BLaER1 treated with 17β-estradiol and CSF1 and Interleukin-3, amounts not matched to agents 10 nM and 100 nM (cell line): ENCODE data around the gene SNRNP35.
A peak's percentile ranks its signal among the peaks of the same experiment; 100 is the strongest.

Experiments used
- H3K27ac ChIP-seq, 11 experiments: shearing (Covaris generic); formaldehyde crosslinking; 2 replicates each; pipeline ENCODE4 v1.8.1; 2022
- H3K27me3 ChIP-seq, 11 experiments: shearing (Covaris generic); formaldehyde crosslinking; 2 replicates each; pipeline ENCODE4 v1.8.1; 2022
- H3K36me3 ChIP-seq, 11 experiments: shearing (Covaris generic); formaldehyde crosslinking; 2 replicates each; pipeline ENCODE4 v1.8.1; 2022
- H3K4me1 ChIP-seq, 10 experiments: shearing (Covaris generic); formaldehyde crosslinking; 2 replicates each; pipeline ENCODE4 v1.8.1; 2022
- H3K4me2 ChIP-seq, 11 experiments: shearing (Covaris generic); formaldehyde crosslinking; 2 replicates each; pipeline ENCODE4 v1.8.1; 2022
- H3K4me3 ChIP-seq, 10 experiments: shearing (Covaris generic); formaldehyde crosslinking; 2 replicates each; pipeline ENCODE4 v1.8.1; 2022
- H3K9ac ChIP-seq, 11 experiments: shearing (Covaris generic); formaldehyde crosslinking; 2 replicates each; pipeline ENCODE4 v1.8.1; 2022
- H3K9me3 ChIP-seq, 11 experiments: shearing (Covaris generic); formaldehyde crosslinking; replicated peaks in 1 of 11; 2 replicates each; pipeline ENCODE4 v1.8.1; 2022
- H4K20me1 ChIP-seq, 11 experiments: shearing (Covaris generic); formaldehyde crosslinking; 2 replicates each; pipeline ENCODE4 v1.8.1; 2022
- Cebpa-rat ChIP-seq, 11 experiments: shearing (Covaris generic); IDR thresholded peaks; 2 replicates each; pipeline ENCODE4 v1.8.1; 2022

SNRNP35 gene

GRCh38 chr12:123433615-123434014, 24.3 kb upstream of the SNRNP35 start:
- Histone ChIP-seq H3K4me3 (peak overlapping the region in 9 of 10 experiments; percentile 48 to 98 (median 88); a peak in 16 of 20 replicates), H3K4me2 (peak overlapping the region; percentile 79 to 97 (median 90))

GRCh38 chr12:123435636-123436016, 22.3 kb upstream of the SNRNP35 start:
- Histone ChIP-seq H3K36me3 (peaks cover 14 to 47% (median 33%) of the 10 kb centered on the region in 11 experiments), H3K27ac (peak overlapping the region; percentile 88 to 98 (median 94)), H3K9ac (peak overlapping the region; percentile 91 to 97 (median 94)), H3K4me2 (peak overlapping the region; percentile 79 to 97 (median 90)), H3K27me3 (no peaks in the 10 kb centered on the region), H3K9me3 (no peaks in the 10 kb centered on the region), H4K20me1 (peaks cover 31 to 57% (median 52%) of the 10 kb centered on the region in 11 experiments; a peak in 21 of 22 replicates), H3K4me1 (peaks cover 44 to 70% (median 52%) of the 10 kb centered on the region in 10 experiments), H3K4me3 (peak overlapping the region; percentile 70 to 98 (median 91))
- TF ChIP-seq Cebpa-rat (IDR thresholded peaks at IDR 0.05) = no peak

More at GRCh38 chr12:123433615-123434014, 24.3 kb upstream of the SNRNP35 start:
- peaks cover 34 to 67% (median 53%) of the 10 kb centered on the region in 11 experiments for H3K36me3 ChIP-seq
- no peaks in the 10 kb centered on the region for H3K27me3 ChIP-seq
- no peak for TF ChIP-seq Cebpa-rat (IDR thresholded peaks at IDR 0.05)
- H3K4me1 ChIP-seq = peaks cover 44 to 63% (median 53%) of the 10 kb centered on the region in 10 experiments
- H3K9ac ChIP-seq = peak overlapping the region; percentile 42 to 97 (median 94); a peak in 21 of 22 replicates
- no peaks in the 10 kb centered on the region for H3K9me3 ChIP-seq
- H4K20me1 ChIP-seq = peaks cover 33 to 77% (median 72%) of the 10 kb centered on the region in 11 experiments; a peak in 21 of 22 replicates
- peak overlapping the region in 10 of 11 experiments; percentile 19 to 96 (median 62); a peak in 18 of 22 replicates for H3K27ac ChIP-seq

- Histone ChIP-seq H3K4me1 (peaks cover 44 to 74% (median 52%) of the 10 kb centered on the region in 10 experiments), H3K9me3 (no peaks in the 10 kb centered on the region), H4K20me1 (peaks cover 25 to 50% (median 45%) of the 10 kb centered on the region in 11 experiments; a peak in 21 of 22 replicates), H3K4me2 (peak within 1 kb of the TSS; percentile 79 to 97 (median 90)), H3K4me3 (peak within 1 kb of the TSS; percentile 70 to 98 (median 91)), H3K27ac (peak within 1 kb of the TSS; percentile 88 to 98 (median 94)), H3K36me3 (peaks cover 7 to 40% (median 26%) of the 10 kb centered on the region in 11 experiments; a peak in 21 of 22 replicates), H3K9ac (peak within 1 kb of the TSS; percentile 91 to 97 (median 94)), H3K27me3 (no peaks in the 10 kb centered on the region)
- TF ChIP-seq Cebpa-rat (IDR thresholded peaks at IDR 0.05) = peak in 1 of 11 experiments; percentile 22; a peak in 1 of 22 replicates
Observed at GRCh38 chr12:123436017-123436964, 21.6 kb upstream of the SNRNP35 start, which contains the start of gene RILPL2. Gene RILPL2 (minus strand): TSS chr12:123436684. CDS start chr12:123436420, 264 bp downstream.

DNA sequence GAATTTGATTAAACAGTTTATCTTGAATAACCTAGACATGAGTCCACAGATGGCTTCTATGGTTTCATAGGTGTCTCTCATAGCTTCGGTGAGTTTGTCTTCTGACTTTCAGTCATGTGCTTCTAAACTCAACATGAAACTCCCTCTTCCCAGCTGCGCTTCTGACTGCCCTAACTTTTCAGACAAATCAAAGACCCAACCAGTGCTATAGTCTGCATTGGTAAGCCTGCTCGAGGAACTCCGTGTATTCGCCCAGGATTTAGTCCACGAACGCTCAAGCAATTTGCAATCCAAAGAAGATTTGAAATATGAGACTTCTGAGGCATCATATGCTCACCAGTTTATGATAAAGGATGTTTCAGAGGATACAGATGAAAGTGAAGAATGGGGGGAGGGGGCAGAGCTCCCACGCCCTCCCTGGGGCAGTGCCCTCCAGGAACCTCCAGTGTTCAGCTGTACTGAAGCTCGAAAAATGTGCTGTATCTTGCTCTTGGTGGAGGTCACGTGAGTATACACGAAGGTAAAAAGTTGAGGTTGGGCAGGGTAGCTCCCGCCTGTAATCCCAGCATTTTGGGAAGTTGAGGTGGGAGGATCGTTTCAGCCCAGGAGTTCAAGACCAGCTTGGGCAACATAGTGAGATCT, 16.3 kb upstream of the SNRNP35 start:
- H3K4me1 ChIP-seq = peaks cover 22 to 83% (median 64%) of the 10 kb centered on the region in 10 experiments
- peak overlapping the region in 7 of 11 experiments; percentile 64 to 91 (median 80); a peak in 13 of 22 replicates for H3K4me2 ChIP-seq
- no peak overlapping the region; a peak in 1 of 22 replicates for H3K9ac ChIP-seq
- H3K9me3 ChIP-seq = peaks cover 0 to 7% (median 0%) of the 10 kb centered on the region in 11 experiments; a peak in 1 of 22 replicates
- no peaks in the 10 kb centered on the region for H3K27me3 ChIP-seq
- H3K36me3 ChIP-seq = no peaks in the 10 kb centered on the region
- H3K4me3 ChIP-seq = no peak overlapping the region
- peak overlapping the region in 7 of 11 experiments; percentile 65 to 85 (median 77); a peak in 14 of 22 replicates for H3K27ac ChIP-seq
- no peak for TF ChIP-seq Cebpa-rat (IDR thresholded peaks at IDR 0.05)
- no peaks in the 10 kb centered on the region for H4K20me1 ChIP-seq

DNA sequence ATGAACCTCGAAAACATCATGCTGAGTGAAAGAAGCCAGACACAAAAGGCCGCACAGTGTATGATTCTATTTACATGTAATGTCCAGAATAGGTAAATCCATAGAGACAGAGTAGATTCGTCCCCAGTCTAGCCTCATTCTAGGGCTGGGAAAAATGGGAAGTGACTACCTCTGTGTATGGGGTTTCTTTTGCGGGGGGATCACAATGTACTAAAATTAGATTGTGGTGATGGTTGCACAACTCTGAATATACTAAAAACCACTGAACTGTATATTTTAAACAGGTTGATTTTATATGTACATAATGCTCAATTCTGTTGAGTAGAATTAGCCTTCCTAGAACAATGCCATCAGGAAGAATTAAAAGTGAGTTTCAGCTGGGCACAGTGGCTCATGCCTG, 15.2 kb upstream of the SNRNP35 start:
- Histone ChIP-seq H4K20me1 (no peaks in the 10 kb centered on the region), H3K4me1 (peaks cover 18 to 83% (median 55%) of the 10 kb centered on the region in 10 experiments), H3K27ac (peak overlapping the region in 9 of 11 experiments; percentile 45 to 85 (median 75); a peak in 16 of 22 replicates), H3K9me3 (peaks cover 0 to 9% (median 0%) of the 10 kb centered on the region in 11 experiments; a peak in 1 of 22 replicates), H3K4me3 (peak overlapping the region in 2 of 10 experiments; percentile 4 to 34; a peak in 2 of 20 replicates), H3K4me2 (peak overlapping the region; percentile 45 to 91 (median 76)), H3K36me3 (no peaks in the 10 kb centered on the region), H3K9ac (peak overlapping the region in 8 of 11 experiments; percentile 22 to 72 (median 48); a peak in 12 of 22 replicates), H3K27me3 (no peaks in the 10 kb centered on the region)
- peak in 5 of 11 experiments; percentile 20 to 73 (median 66); a peak in 8 of 22 replicates for TF ChIP-seq Cebpa-rat (IDR thresholded peaks at IDR 0.05)

GRCh38 chr12:123444092-123445026, 13.6 kb upstream of the SNRNP35 start:
- Histone ChIP-seq H3K4me2 (peak overlapping the region in 9 of 11 experiments; percentile 20 to 91 (median 77); a peak in 16 of 22 replicates), H3K27me3 (no peaks in the 10 kb centered on the region), H3K36me3 (no peaks in the 10 kb centered on the region), H3K4me1 (peaks cover 18 to 87% (median 68%) of the 10 kb centered on the region in 10 experiments), H3K9ac (peak overlapping the region in 2 of 11 experiments; percentile 28 to 59; a peak in 2 of 22 replicates), H3K27ac (peak overlapping the region in 8 of 11 experiments; percentile 2 to 85 (median 74); a peak in 16 of 22 replicates), H3K9me3 (peaks cover 0 to 16% (median 0%) of the 10 kb centered on the region in 11 experiments; a peak in 1 of 22 replicates), H3K4me3 (no peak overlapping the region), H4K20me1 (no peaks in the 10 kb centered on the region)
- TF ChIP-seq Cebpa-rat (IDR thresholded peaks at IDR 0.05) = no peak
